ENCODE results near the gene KIF2A.

Gene KIF2A

DNA sequence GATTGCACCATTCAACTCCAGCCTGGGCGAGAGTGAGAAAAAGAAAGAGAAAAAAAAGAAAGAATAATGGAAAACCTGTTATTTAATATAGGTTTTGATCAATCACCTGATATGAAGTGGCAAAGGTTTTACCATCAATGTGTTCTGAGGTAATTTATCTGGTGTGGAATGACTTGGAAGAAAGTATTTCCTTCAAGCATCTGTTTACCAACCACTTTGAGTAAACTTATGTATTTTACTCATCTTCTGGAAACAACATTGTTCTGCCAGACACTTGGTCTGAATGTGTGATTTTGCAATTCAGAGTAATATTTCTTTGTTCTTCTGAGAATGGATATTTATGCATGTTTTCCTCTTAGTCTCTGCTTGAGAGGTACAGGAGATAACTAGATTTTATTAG is 24.3 kb downstream of the KIF2A start:
- no peak for DNase-seq

GRCh38 chr5:62331921-62332320 is 25.9 kb downstream of the KIF2A start:
- DNase-seq, result no peak

DNA sequence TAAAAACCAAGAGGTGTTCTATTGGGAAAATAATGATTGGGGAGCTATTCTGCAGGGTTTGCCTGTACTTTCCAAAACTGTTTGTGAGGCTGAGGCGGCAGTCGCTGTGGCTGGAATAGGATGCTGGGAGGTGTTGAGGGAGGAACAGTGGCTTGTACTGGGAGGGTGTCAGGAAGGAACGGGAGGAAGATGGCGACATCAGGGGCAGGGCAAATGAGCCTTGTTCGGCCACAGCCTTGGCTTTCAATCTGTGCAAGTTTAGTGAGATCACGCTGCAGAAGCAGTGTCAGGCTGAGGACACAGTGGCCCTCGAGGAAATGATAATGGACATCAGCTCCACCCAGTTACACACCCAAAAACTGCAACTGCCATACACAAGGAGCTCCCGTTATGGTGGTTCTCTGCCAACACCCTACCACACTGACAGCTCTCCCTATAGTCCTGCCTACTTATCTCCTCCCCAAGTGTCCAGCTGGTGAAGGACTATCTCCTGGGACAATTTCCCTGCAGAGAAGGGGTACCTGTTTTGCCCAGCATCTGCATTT is 27.3 kb downstream of the KIF2A start:
- DNase-seq, result no peak

- DNase-seq, result no peak
These were observed 28.1 kb downstream of the KIF2A start for GRCh38 chr5:62334082-62334481.

DNA sequence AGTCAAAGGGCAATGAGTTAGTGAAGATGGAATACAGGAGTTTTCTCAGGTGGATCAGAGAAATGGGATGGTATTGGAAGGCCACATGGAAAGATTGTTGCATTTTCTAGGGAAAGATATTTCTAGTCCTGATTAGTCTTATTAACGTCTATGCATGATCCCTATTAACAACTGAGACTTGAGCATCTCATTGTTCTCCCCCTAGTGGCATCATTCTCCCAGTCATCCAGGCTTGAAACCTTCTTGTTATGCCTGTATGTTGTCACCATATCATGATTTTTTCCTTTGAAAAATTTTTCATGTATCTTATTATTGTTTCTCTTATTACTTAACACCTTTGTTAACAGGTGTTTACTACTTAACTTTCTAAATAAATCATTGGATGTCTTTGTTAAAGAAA is 34.4 kb downstream of the KIF2A start:
- no peak for DNase-seq

DNA sequence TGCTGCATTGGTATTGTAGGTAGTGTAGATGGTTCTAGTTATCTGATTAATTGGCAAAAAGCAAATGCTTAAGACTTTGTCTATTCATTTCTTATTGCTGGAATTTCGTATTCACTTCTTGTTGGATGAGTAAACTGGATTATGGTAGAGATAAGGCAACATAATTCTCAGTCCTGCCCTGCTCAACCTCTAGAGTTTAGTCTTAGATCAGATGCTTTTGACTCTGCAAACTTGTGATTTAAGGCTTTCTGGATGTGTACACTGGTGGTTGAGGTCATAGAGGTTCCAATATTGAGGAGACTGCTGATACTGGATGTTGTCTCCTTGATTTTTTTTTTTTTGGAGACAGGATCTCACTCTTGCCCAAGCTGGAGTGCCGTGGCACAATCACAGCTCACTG is 35.0 kb downstream of the KIF2A start:
- DNase-seq, result no peak

GRCh38 chr5:62341783-62342475 is 35.9 kb downstream of the KIF2A start:
- no peak for DNase-seq

DNA sequence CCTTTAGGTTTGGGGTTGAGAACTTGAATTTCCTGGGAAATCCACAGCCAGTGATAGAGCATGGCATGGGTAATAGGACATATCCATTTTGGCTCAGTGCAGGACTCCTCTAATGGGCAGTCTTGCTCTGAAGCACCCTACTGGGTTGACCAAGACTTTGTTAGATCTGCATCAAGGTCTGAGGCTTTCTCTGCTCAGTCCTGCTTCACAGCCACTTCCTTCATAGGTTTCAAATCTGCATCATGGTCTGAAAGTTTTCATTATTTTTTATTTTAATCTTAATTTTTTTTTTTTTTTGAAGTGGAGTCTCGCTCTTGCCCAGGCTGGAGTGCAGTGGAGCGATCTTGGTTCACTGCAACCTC is 36.5 kb downstream of the KIF2A start:
- DNase-seq, result no peak

GRCh38 chr5:62343428-62343827 is 37.4 kb downstream of the KIF2A start:
- DNase-seq, result no peak

DNA sequence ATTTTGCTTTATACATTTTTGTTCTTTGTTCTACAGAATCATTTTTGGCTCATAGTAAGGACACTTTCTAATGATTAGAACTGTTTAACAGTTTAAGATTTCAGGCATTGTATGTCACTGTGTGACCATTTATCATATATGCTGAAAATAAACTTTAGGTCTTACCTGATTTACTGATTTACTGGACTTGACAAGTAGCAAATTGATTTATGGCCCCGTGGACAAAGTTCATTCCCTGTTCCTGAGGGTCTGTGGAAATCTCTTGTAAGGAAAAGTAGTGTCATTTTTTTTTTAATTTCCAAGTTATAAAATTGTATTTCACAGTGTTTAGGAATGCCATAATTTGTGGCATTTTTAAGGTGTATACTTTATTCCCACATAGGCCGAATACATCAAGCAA is 40.7 kb downstream of the KIF2A start:
- no peak for DNase-seq

GRCh38 chr5:62347928-62348327 is 41.9 kb downstream of the KIF2A start:
- no peak for DNase-seq

GRCh38 chr5:62348723-62349481 is 42.9 kb downstream of the KIF2A start:
- no peak for DNase-seq

DNA sequence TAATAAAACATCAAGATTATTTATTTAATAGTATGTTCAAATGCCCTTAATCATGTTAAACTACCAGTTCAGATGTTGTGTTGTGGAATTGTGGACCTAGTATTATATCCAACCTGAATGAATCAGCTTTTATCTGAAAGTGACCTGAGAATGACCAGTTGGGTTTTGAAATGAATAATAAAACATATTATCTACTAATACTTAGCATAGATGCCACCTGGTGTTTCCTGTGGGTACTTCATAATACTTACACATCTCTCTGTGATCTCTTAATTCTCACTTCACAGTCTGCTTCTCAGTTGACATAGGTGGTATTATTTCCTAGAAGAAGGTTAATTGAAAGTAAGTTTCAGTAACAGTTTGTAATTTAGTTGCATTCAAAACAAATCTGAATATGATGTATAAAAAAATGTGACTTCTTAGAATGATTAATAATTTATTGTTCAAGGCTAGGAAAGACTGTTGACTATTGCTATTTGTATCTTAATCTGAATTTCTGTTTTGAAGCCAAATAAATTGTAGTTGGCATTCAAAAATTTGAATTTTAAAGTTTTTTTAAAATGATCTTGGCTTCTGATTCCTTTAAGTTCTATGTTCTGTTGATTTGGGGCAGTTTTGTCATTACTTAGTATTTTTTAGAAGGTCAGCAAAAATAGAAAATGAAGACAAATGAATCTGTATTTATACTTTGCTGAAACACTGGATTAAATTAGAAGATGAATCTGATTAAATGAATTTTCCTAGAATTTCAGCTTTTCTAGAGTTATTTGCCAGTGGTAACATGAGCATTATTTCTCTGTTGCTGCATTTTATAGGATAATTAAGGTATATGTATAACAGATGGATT is 48.2 kb downstream of the KIF2A start:
- no peak for DNase-seq

DNA sequence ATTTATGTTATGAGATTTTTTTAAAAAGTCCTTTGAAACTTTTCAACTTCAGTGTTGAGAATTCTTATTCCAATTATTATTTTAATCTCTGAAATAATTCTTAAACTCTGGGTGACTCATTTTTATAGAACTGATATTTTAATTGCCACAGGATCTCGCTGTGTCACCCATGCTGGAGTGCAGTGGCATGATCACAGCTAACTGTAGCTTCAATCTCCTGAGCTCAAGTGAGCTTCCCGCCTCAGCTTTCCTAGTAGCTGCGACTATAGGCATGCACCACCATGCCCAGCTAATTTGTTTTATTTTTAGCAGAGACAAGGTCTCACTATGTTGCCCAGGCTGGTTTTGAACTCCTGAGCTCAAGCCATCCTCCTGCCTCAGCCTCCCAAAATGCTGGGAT is 56.7 kb downstream of the KIF2A start:
- no peak for DNase-seq

DNA sequence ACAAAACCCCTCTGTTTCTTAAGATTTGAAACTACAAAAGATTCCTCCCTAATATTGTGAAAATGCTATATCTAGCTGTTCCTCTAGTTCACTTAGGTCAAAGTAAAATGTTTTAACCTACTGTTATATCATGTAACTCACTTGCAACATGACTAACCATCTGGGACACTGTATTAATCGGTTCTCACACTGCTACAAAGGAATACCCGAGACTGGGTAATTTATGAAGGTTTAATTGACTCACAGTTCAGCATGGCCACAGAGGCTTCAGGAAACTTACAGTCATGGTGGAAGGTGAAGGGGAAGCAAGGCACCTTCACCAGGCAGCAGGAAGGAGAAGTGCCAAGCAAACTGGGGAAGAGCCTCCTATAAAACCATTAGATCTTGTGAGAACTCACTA is 63.0 kb downstream of the KIF2A start:
- DNase-seq, result no peak

DNA sequence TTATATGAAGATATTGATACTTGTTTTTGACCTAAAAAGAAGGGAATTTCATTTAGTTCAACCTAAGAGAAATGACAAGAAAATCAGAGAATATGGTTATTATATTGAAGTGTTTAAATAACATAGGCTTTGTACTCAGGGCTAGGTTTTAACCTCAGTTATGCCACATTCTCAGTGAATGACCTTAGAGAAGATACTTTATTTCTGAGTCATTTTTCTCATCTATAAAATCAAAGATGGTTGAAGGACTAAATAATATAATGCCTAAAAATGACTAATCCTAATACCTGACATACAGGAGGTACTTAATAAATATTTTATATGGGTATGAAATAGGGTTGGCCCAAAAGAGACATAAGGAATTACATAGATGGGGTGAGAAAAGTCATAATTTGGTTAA is 65.4 kb downstream of the KIF2A start:
- no peak for DNase-seq

DNA sequence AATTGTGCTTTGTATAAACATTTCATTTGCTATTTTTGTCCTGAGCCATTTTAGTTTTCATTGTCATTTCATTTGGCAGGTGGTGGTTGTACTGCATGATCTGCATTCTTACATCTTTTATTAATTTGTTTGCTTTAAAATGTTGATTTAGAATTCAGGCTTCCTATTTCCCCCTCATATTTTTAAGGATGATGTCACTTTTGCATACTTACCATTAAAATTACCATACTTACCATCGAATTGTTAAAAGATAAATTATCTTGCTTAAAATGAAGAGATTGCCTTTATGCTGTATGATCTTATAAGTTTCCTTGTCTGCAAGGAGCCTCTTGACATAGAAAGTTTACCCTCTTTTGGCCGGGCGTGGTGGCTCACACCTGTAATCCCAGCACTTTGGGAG is 66.6 kb downstream of the KIF2A start:
- no peak for DNase-seq

DNA sequence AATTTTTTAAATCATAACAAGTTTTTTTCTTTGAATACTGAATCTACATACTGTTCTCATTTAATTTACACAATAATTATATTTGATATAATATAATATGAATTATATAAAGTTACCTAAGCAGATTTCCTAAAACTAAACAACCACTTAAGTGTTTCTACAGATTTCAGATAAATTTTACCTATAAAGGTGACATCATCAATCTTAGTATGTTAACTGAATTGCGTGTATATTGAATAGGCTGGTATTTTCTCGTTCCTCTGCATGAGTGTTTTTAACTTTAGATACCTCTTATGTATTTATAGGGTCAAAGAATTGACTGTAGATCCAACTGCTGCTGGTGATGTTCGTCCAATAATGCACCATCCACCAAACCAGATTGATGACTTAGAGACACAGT is 67.4 kb downstream of the KIF2A start:
- DNase-seq, result no peak

- no peak for DNase-seq
These were observed 68.1 kb downstream of the KIF2A start for GRCh38 chr5:62374090-62374489.

DNA sequence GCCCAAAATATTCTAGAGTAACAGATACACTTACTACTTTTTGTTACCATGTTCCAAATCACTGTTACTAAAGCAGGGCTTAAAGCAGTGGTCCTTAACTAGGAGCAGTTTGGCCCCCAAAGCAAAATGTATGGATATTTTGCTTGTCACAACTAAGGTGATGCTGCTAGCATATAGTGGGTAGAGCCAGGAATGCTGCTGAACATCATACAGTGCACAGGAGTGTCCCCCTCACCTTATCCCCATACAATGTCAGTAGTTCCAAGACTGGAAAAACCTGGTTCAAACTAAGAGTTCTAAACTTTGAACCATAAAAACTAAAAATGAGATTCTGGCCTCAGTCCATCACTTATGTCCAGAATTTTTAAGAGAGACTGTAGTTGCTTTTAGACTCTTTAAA is 69.6 kb downstream of the KIF2A start:
- DNase-seq, result no peak

DNA sequence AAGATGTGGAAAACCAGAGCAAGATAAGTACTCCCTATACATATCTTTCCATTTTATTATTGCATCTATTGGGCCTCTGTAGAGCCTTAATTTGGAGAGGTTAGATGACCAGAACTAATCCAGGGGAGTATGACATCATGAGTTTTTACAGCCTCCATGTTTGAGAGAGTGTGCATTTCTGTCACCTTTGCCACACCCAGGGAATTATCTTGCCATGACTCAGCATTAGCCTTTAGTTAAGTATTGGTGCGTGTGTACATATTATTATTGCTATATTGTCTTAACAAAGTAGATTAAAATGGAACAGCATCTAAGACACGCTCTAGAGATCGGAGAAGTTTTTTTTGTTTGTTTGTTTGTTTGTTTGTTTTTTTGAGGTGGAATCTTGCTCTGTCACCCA is 70.1 kb downstream of the KIF2A start:
- no peak for DNase-seq

GRCh38 chr5:62385131-62385530 is 79.1 kb downstream of the KIF2A start:
- no peak for DNase-seq

- no peak for DNase-seq
These were observed 79.9 kb downstream of the KIF2A start for GRCh38 chr5:62385816-62386400.

Data from activated T-cell treated with anti-CD3 and anti-CD28 coated beads for 4 hours (primary cell).